ENCODE results near the gene ATM. TPM values are rescaled to one million over a fixed set of nuclear protein-coding genes. Genes with fewer than 3 reads are reported as not detected.
"Not testable (repeated sequence)": the region's sequence is repeated elsewhere in the genome, so short reads cannot be mapped to it uniquely, and the experiment has no call there.

ATM gene
- total RNA-seq, 4 donors from 2014 or later, result 18.4 to 44.9 (median 33.3) TPM

- intact Hi-C loops (cut with DNase I; ENCODE audit: low total_unique reads), result no loop called here
- WGBS, 2 donors, result 91 to 100% methylated on average over 1 of the region's 1 CpG
- no peak overlapping the region for H3K4me3 ChIP-seq (ENCODE audit: low read depth, poor library complexity, severe bottlenecking)
- no peak for TF ChIP-seq POLR2A (IDR thresholded peaks at IDR 0.05)
- no peak for TF ChIP-seq CTCF (IDR thresholded peaks at IDR 0.05)
- no peak for DNase-seq (ENCODE audit: low spot score in 2 of 2)
Measured at GRCh38 chr11:108405706-108406105, 182.8 kb downstream of the ATM start.

GRCh38 chr11:108414958-108415357, 192.1 kb downstream of the ATM start:
- intact Hi-C loops (cut with DNase I; ENCODE audit: low total_unique reads), result no loop called here
- DNase-seq (ENCODE audit: low spot score in 2 of 2), result no peak
- no peak overlapping the region for H3K4me3 ChIP-seq (ENCODE audit: low read depth, poor library complexity, severe bottlenecking)
- no peak for TF ChIP-seq POLR2A (IDR thresholded peaks at IDR 0.05)
- no peak for TF ChIP-seq CTCF (IDR thresholded peaks at IDR 0.05)

GRCh38 chr11:108417551-108417950, 194.7 kb downstream of the ATM start:
- intact Hi-C loops (cut with DNase I; ENCODE audit: low total_unique reads); H3K4me3 ChIP-seq (ENCODE audit: low read depth, poor library complexity, severe bottlenecking); DNase-seq (ENCODE audit: low spot score in 2 of 2): not testable (repeated sequence)
- WGBS, 2 donors, result 71 to 89% methylated on average over 2 of the region's 2 CpGs

Other genes starting within 250 kb of the ATM start
- gene CUL5, start 214.2 kb upstream of the ATM start, total RNA-seq, result 10 to 100 TPM; 24.2 to 30.1 (median 29.4) TPM
- 100 to 1,000 TPM in 2 of 4 donors, 10 to 100 TPM in 2; 79.5 to 190 (median 117) TPM for gene ACAT1, start 101.5 kb upstream of the ATM start, total RNA-seq
- gene NPAT, start 429 bp upstream of the ATM start, total RNA-seq, result 10 to 100 TPM; 11.9 to 27.6 (median 14.6) TPM
- gene C11orf65, start 244.5 kb downstream of the ATM start, total RNA-seq, result 1 to 10 TPM in 1 of 4 donors, under 1 TPM in 2, not detected in 1; 0.19 to 1.3 (median 0.30) TPM